H1 (cell line): ENCODE measurements around the gene PRELID2.

Source experiments
- CTCF ChIP-seq, 3 experiments: IDR thresholded peaks; 1 replicate in 2 of 3; 2 replicates in 1 of 3; pipeline versions ENCODE4 v1.5.1 to v1.6.1; 2011; ENCODE audit warnings: low read length in 3 of 3, mild to moderate bottlenecking in 3 of 3, inconsistent platforms in 2 of 3, low read depth in 1 of 3, moderate library complexity in 1 of 3; ENCODE audit not compliant: insufficient read depth in 1 of 3; ENCODE audit errors: control extremely low read depth in 1 of 3
- EZH2 ChIP-seq: fragments of 200-600 bp; sonication (generic); IDR thresholded peaks from 2 replicates; pipeline ENCODE4 v1.7.1; 2012; ENCODE audit warnings: low read depth, mild to moderate bottlenecking, moderate library complexity, low read length, inconsistent platforms; ENCODE audit not compliant: severe bottlenecking
- KDM1A ChIP-seq: fragments of 200-600, 300-600 bp; sonication (generic); IDR thresholded peaks from 2 replicates; pipeline ENCODE4 v1.7.1; 2016; ENCODE audit warnings: mild to moderate bottlenecking, low read length, borderline replicate concordance
- POLR2A ChIP-seq, 2 experiments: IDR thresholded peaks; 1 replicate in 1 of 2; 2 replicates in 1 of 2; pipeline ENCODE4 v1.6.1; 2011; ENCODE audit warnings: low read depth in 2 of 2, low read length in 2 of 2, mild to moderate bottlenecking in 2 of 2; ENCODE audit errors: control extremely low read depth in 1 of 2
- POLR2AphosphoS5 ChIP-seq: IDR thresholded peaks from 2 replicates; pipeline ENCODE4 v1.6.1; 2011; ENCODE audit warnings: low read depth, low read length

- TF ChIP-seq CTCF (IDR thresholded peaks at IDR 0.05; ENCODE audit: control extremely low read depth in 1 of 3, insufficient read depth in 1 of 3, low read depth in 1 of 3, low read length in 3 of 3) (no peak), EZH2 (no peak), KDM1A (no peak), POLR2A (IDR thresholded peaks at IDR 0.05; ENCODE audit: control extremely low read depth in 1 of 2, low read depth in 2 of 2, low read length in 2 of 2) (no peak), POLR2AphosphoS5 (no peak)
Measured at GRCh38 chr5:145841299-145841698, 6.2 kb upstream of the PRELID2 start.
